Adrenal gland (tissue), 5 donors: Measurements from ENCODE around the gene DCDC2.

Experiments used
- POLR2A ChIP-seq, 2 donors: fragments of 450-650 bp; IDR thresholded peaks; one replicate each; pipeline ENCODE4 v1.6.1; 2017; ENCODE audit warnings: antibody characterized with exemption in 2 of 2, mild to moderate bottlenecking in 2 of 2, moderate library complexity in 1 of 2
- TF ChIP-seq, protein P1 (sequence below), 6 experiments: fragments of 450-650 bp in 4 of 6; fragments of 200-600 bp in 2 of 6; sonication (generic) in 1 of 6; IDR thresholded peaks; 1 replicate in 5 of 6; 2 replicates in 1 of 6; pipeline versions ENCODE4 v1.5.1 to v1.8.0; 2016 to 2021; ENCODE audit warnings: antibody characterized with exemption in 6 of 6, mild to moderate bottlenecking in 2 of 6, moderate library complexity in 1 of 6
- donor health status: DM: no; HTN: no; CAD: no.

DNA sequence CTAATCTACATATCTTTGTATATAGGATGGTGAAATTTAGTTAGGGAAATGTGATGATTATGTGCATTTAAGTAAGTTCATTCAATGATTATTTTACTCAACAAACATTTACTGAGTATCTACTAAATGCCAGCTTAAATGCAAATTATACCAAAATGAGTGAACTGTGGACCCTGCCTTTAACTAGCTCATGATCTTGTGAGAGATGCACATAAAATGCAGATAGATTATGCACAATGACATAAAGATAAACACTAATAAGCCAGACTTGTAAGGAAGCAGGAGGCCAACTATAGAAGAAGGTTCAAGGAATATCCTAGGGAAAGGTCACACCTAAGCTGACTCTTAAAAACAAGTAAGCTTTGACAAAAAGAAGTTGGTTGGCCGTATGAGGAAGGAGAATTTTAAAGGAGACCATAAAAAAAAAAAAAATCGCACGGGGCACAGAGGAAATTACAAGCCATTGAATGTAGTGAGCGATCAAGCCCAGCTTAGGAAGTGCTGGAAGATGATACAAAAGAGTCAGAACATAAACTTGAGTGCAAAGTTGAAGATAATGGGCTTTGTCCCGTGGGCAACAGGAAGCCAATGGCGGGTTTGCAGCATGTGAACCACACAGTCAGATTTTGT lies 123.9 kb downstream of the DCDC2 start:
- no peak for TF ChIP-seq POLR2A (IDR thresholded peaks at IDR 0.05)
- TF ChIP-seq, protein P1, sequence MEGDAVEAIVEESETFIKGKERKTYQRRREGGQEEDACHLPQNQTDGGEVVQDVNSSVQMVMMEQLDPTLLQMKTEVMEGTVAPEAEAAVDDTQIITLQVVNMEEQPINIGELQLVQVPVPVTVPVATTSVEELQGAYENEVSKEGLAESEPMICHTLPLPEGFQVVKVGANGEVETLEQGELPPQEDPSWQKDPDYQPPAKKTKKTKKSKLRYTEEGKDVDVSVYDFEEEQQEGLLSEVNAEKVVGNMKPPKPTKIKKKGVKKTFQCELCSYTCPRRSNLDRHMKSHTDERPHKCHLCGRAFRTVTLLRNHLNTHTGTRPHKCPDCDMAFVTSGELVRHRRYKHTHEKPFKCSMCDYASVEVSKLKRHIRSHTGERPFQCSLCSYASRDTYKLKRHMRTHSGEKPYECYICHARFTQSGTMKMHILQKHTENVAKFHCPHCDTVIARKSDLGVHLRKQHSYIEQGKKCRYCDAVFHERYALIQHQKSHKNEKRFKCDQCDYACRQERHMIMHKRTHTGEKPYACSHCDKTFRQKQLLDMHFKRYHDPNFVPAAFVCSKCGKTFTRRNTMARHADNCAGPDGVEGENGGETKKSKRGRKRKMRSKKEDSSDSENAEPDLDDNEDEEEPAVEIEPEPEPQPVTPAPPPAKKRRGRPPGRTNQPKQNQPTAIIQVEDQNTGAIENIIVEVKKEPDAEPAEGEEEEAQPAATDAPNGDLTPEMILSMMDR (IDR thresholded peaks at IDR 0.05) = no peak
